Naive B cell (primary cell): ENCODE results near the gene PRRG1. TPM values are rescaled to one million over a fixed set of nuclear protein-coding genes. Genes with fewer than 3 reads are reported as not detected.
A peak's percentile ranks its signal among the peaks of the same experiment; 100 is the strongest.

Experiments used
- ATAC-seq, 2 donors: fragments of 150-1000 bp; cut with Tn5 transposase; 2 replicates each; pipeline ENCODE4 v1.10.0; 2021; ENCODE audit warnings: low read depth in 2 of 2, mild to moderate bottlenecking in 2 of 2, moderate library complexity in 2 of 2
- DNase-seq: peaks from one replicate; pipeline ENCODE4 v3.0.0; 2022
- H3K27ac Mint-ChIP-seq, 6 donors: one replicate each; pipeline ENCODE4 v1.8.0; 2020 to 2022; ENCODE audit warnings: mild to moderate bottlenecking in 6 of 6, mixed read lengths in 6 of 6, moderate library complexity in 5 of 6, inconsistent platforms in 2 of 6
- H3K27me3 Mint-ChIP-seq, 3 donors: one replicate each; pipeline ENCODE4 v1.8.0; 2021 to 2022; ENCODE audit warnings: mixed read lengths in 3 of 3, mild to moderate bottlenecking in 1 of 3
- H3K36me3 Mint-ChIP-seq, 2 donors: one replicate each; pipeline ENCODE4 v1.8.0; 2020 to 2022; ENCODE audit warnings: mixed read lengths in 2 of 2, inconsistent platforms in 1 of 2, mild to moderate bottlenecking in 1 of 2
- H3K4me1 Mint-ChIP-seq, 3 donors: one replicate each; pipeline ENCODE4 v1.8.0; 2020 to 2022; ENCODE audit warnings: mixed read lengths in 3 of 3, inconsistent platforms in 1 of 3, mild to moderate bottlenecking in 1 of 3, moderate library complexity in 1 of 3
- H3K4me3 Mint-ChIP-seq, 8 donors: one replicate each; pipeline ENCODE4 v1.8.0; 2020 to 2022; ENCODE audit warnings: mild to moderate bottlenecking in 8 of 8, mixed read lengths in 8 of 8, moderate library complexity in 8 of 8, inconsistent platforms in 2 of 8
- H3K9me3 Mint-ChIP-seq, 7 donors: one replicate each; pipeline ENCODE4 v1.8.0; 2020 to 2022; ENCODE audit warnings: mixed read lengths in 7 of 7, mild to moderate bottlenecking in 5 of 7, inconsistent platforms in 2 of 7, moderate library complexity in 1 of 7
- polyA plus RNA-seq, 6 donors: library from polyadenylated mRNA; unstranded; fragments of 300-500 nt; fragmentation: Illumina TruSeq; gene quantifications; one replicate each; pipeline ENCODE4 v1.2.3, GENCODE V29; 2021; ENCODE audit warnings: low read depth in 6 of 6

Gene PRRG1
- polyA plus RNA-seq, 6 donors from 2014 or later: not detected

GRCh38 chrX:37348971-37349220, 268 bp upstream of the PRRG1 start:
- ATAC-seq: no peak
- Mint-ChIP-seq H3K36me3 (peaks cover 0 to 7% of the 10 kb centered on the region in 2 donors), H3K9me3 (peaks cover 0 to 18% (median 2%) of the 10 kb centered on the region in 7 donors), H3K4me3 (peak overlapping the region; percentile 29 to 80 (median 66)), H3K27ac (no peak overlapping the region), H3K4me1 (peaks cover 0 to 9% (median 4%) of the 10 kb centered on the region in 3 donors), H3K27me3 (peaks cover 18 to 34% (median 27%) of the 10 kb centered on the region in 3 donors)
- DNase-seq: no peak

GRCh38 chrX:37350034-37350365, 836 bp downstream of the PRRG1 start:
- no peak overlapping the region for H3K27ac Mint-ChIP-seq
- peak overlapping the region in 6 of 8 donors; percentile 26 to 80 (median 60) for H3K4me3 Mint-ChIP-seq
- H3K4me1 Mint-ChIP-seq: peaks cover 0 to 9% (median 4%) of the 10 kb centered on the region in 3 donors
- peaks cover 0 to 18% (median 2%) of the 10 kb centered on the region in 7 donors for H3K9me3 Mint-ChIP-seq
- H3K36me3 Mint-ChIP-seq: peaks cover 0 to 7% of the 10 kb centered on the region in 2 donors
- DNase-seq (no peak), ATAC-seq (no peak)
- H3K27me3 Mint-ChIP-seq: peaks cover 17 to 34% (median 27%) of the 10 kb centered on the region in 3 donors

DNA sequence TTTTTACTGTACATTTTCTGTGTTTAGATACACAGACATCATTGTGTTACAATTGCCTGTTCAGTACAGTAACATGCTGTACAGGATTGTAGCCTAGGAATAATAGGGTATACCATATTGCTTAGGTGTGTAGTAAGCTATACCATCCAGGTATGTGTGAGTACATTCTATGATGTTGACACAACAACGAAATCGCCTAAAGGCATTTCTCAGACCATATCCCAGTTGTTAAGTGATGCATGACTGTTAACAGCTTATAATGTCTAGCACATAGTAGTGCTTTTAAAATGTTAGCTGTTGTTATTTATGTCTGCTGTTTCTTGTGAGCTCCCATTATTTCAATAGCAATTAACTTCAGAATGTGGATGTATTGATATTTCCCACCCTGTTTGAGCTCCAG, 4.5 kb downstream of the PRRG1 start:
- DNase-seq: no peak

DNA sequence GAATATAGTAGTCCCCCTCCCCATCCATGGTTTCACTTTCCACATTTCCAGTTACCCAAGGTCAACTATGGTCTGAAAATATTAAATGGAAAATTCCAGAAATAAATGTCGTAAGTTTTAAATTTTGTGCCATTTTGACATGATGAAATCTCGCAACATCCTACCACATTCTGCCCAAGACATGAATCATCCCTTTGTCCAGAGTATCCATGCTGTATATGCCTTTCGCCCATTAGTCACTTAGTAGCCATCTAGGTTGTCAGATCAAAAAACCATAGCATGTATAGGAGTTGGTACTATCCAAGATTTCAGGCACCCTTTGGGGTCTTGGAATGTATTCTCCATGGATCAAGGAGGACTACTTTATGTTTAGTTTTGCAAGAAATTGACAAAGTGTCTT, 8.3 kb downstream of the PRRG1 start:
- no peaks in the 10 kb centered on the region for H3K4me1 Mint-ChIP-seq
- H3K9me3 Mint-ChIP-seq: peaks cover 0 to 24% (median 14%) of the 10 kb centered on the region in 7 donors
- H3K4me3 Mint-ChIP-seq: no peak overlapping the region
- no peaks in the 10 kb centered on the region for H3K36me3 Mint-ChIP-seq
- H3K27me3 Mint-ChIP-seq: peaks cover 3 to 8% (median 6%) of the 10 kb centered on the region in 3 donors
- DNase-seq (no peak), ATAC-seq (no peak)
- H3K27ac Mint-ChIP-seq: no peak overlapping the region

More for the DNA sequence above, 4.5 kb downstream of the PRRG1 start:
- Mint-ChIP-seq H3K27me3 (peaks cover 3 to 23% (median 14%) of the 10 kb centered on the region in 3 donors), H3K36me3 (peaks cover 0 to 4% of the 10 kb centered on the region in 2 donors), H3K4me1 (peaks cover 0 to 9% (median 2%) of the 10 kb centered on the region in 3 donors), H3K4me3 (no peak overlapping the region), H3K9me3 (peaks cover 0 to 17% (median 9%) of the 10 kb centered on the region in 7 donors), H3K27ac (no peak overlapping the region)
- ATAC-seq: no peak

GRCh38 chrX:37361596-37361995, 12.4 kb downstream of the PRRG1 start:
- ATAC-seq (no peak), DNase-seq (no peak)
- Mint-ChIP-seq H3K9me3 (peaks cover 0 to 30% (median 9%) of the 10 kb centered on the region in 7 donors), H3K27ac (no peak overlapping the region), H3K36me3 (no peaks in the 10 kb centered on the region), H3K27me3 (no peaks in the 10 kb centered on the region), H3K4me1 (no peaks in the 10 kb centered on the region), H3K4me3 (no peak overlapping the region)

GRCh38 chrX:37364666-37365065, 15.5 kb downstream of the PRRG1 start:
- DNase-seq: no peak
- Mint-ChIP-seq H3K9me3 (peaks cover 0 to 34% (median 8%) of the 10 kb centered on the region in 7 donors), H3K4me3 (no peak overlapping the region), H3K27ac (no peak overlapping the region), H3K27me3 (peaks cover 0 to 5% (median 0%) of the 10 kb centered on the region in 3 donors), H3K36me3 (no peaks in the 10 kb centered on the region), H3K4me1 (no peaks in the 10 kb centered on the region)
- no peak for ATAC-seq

- no peaks in the 10 kb centered on the region for H3K36me3 Mint-ChIP-seq
- ATAC-seq (no peak), DNase-seq (no peak)
- no peak overlapping the region for H3K27ac Mint-ChIP-seq
- no peak overlapping the region for H3K4me3 Mint-ChIP-seq
- no peaks in the 10 kb centered on the region for H3K4me1 Mint-ChIP-seq
- peaks cover 0 to 28% (median 4%) of the 10 kb centered on the region in 7 donors for H3K9me3 Mint-ChIP-seq
- peaks cover 0 to 5% (median 0%) of the 10 kb centered on the region in 3 donors for H3K27me3 Mint-ChIP-seq
These were observed 18.8 kb downstream of the PRRG1 start for GRCh38 chrX:37367946-37368345.

- Mint-ChIP-seq H3K27me3 (peaks cover 0 to 8% (median 0%) of the 10 kb centered on the region in 3 donors), H3K9me3 (peaks cover 0 to 20% (median 4%) of the 10 kb centered on the region in 7 donors), H3K4me1 (no peaks in the 10 kb centered on the region), H3K4me3 (no peak overlapping the region), H3K27ac (no peak overlapping the region), H3K36me3 (no peaks in the 10 kb centered on the region)
- ATAC-seq (no peak), DNase-seq (no peak)
These were observed 21.5 kb downstream of the PRRG1 start for GRCh38 chrX:37370499-37371141.

DNA sequence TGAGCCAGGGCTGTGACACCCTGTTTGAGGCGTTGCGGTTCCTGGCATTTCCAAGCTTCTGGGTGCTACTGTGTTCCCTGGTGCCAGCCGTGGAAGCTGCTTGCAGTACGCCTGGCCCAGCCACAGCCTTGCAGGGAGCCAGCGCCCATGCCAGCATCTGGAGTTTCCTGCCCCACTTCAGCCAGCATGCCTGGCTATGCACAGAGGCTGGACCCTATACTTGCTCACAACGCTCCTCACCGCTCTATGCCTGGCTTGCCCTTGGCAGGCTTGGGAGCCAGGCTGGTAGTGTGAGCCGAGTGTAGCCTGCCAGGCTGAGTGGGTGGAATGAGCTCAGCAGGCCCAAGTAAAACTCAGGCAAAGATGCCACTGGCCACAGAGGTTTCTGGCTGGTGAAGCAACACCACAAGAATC, 22.4 kb downstream of the PRRG1 start:
- Mint-ChIP-seq H3K27me3 (peaks cover 0 to 8% (median 0%) of the 10 kb centered on the region in 3 donors), H3K27ac (no peak overlapping the region), H3K36me3 (no peaks in the 10 kb centered on the region), H3K4me3 (no peak overlapping the region), H3K4me1 (no peaks in the 10 kb centered on the region), H3K9me3 (peaks cover 0 to 20% (median 4%) of the 10 kb centered on the region in 7 donors)
- no peak for ATAC-seq
- DNase-seq: no peak

DNA sequence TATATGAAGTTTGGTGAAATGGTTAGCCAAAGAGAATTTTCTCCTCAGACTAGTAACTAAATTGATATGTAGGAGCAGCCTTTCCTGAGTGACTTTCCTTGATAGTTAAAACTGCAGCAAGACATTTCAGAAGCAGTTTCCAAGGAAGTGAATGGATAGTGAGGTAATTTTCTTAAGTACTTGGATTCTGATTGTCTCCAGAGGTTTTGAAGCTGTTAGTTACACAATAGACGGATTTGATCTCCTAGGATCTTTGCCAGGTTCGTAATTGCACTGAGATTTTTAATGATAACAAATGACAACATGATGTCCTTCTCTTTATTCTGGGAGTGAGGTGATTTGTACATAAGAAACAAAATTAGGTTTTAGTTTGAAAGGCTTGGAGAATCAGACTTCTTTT, 29.2 kb downstream of the PRRG1 start:
- no peak for DNase-seq
- no peak overlapping the region for H3K4me3 Mint-ChIP-seq
- ATAC-seq: no peak
- H3K9me3 Mint-ChIP-seq: peaks cover 0 to 3% (median 0%) of the 10 kb centered on the region in 7 donors
- peaks cover 0 to 3% (median 0%) of the 10 kb centered on the region in 3 donors for H3K27me3 Mint-ChIP-seq
- H3K4me1 Mint-ChIP-seq: no peaks in the 10 kb centered on the region
- H3K27ac Mint-ChIP-seq: no peak overlapping the region
- H3K36me3 Mint-ChIP-seq: no peaks in the 10 kb centered on the region

DNA sequence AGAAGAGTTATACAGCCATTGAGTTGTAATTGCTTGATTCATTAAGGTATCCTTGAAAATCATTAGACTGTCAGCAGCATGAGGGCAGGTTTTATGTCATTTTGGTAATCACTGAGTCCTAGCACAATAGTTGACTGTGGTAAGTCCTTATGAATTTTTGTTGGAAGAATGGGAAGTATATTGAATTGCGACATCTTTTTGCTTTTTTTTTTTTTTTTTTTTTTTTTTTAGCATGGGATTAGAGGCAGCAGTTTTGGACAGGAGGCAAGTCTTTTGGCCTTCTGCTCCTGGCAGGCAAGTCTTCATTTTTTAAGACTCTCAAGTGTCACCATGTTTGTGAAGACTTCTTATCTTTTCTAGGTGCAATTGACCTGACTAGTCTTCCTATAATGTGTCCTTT, 29.7 kb downstream of the PRRG1 start:
- no peaks in the 10 kb centered on the region for H3K36me3 Mint-ChIP-seq
- no peaks in the 10 kb centered on the region for H3K4me1 Mint-ChIP-seq
- no peak for DNase-seq
- ATAC-seq: no peak
- H3K27ac Mint-ChIP-seq: no peak overlapping the region
- H3K4me3 Mint-ChIP-seq: no peak overlapping the region
- peaks cover 0 to 3% (median 0%) of the 10 kb centered on the region in 3 donors for H3K27me3 Mint-ChIP-seq
- H3K9me3 Mint-ChIP-seq: peaks cover 0 to 3% (median 0%) of the 10 kb centered on the region in 7 donors

- ATAC-seq: no peak
- Mint-ChIP-seq H3K4me3 (no peak overlapping the region), H3K4me1 (no peaks in the 10 kb centered on the region)
These were observed 31.1 kb downstream of the PRRG1 start for GRCh38 chrX:37380256-37380655.

DNA sequence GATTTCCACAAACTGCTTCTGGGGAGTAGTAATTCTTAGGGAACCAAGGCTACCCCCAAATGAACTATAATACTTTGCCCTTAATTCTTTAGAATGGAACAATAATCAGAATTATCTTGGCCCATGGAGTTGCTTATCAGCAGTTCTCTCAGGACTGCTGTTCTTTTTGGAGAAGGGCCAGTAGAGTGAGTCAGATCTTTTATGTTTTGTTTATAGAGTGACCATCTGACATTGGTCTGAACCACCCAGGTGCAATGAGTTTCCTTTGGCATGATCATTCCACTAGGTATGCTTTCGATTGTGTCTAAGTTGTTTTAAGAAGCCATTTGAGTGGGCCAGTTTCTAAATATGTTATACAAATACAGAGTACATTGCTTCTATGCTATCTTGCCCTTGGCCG, 31.8 kb downstream of the PRRG1 start:
- Mint-ChIP-seq H3K36me3 (no peaks in the 10 kb centered on the region), H3K27ac (no peak overlapping the region), H3K9me3 (peaks cover 0 to 3% (median 0%) of the 10 kb centered on the region in 7 donors), H3K27me3 (no peaks in the 10 kb centered on the region), H3K4me3 (no peak overlapping the region), H3K4me1 (no peaks in the 10 kb centered on the region)
- DNase-seq (no peak), ATAC-seq (no peak)

More at GRCh38 chrX:37380256-37380655, 31.1 kb downstream of the PRRG1 start:
- Mint-ChIP-seq H3K9me3 (peaks cover 0 to 3% (median 0%) of the 10 kb centered on the region in 7 donors), H3K36me3 (no peaks in the 10 kb centered on the region), H3K27ac (no peak overlapping the region), H3K27me3 (no peaks in the 10 kb centered on the region)
- DNase-seq: no peak

DNA sequence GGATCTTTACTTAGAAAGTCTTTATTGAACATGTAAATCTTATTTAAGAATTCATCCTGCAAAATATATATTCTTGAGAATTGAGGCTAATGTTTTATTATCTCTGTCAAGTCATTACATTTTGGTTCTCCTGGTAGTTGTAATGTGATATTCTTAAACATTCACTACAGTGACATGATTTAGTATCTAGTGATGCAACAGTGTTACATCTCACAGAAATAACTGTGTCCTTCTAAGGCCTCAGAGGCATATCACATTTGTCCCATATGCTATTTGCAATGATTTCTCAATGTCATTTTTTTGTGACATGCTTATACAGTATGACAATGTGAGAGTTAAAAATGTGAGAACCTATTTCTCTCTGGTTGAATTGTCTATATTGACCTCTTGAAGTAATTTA, 34.1 kb downstream of the PRRG1 start:
- H3K4me1 Mint-ChIP-seq: no peaks in the 10 kb centered on the region
- no peaks in the 10 kb centered on the region for H3K36me3 Mint-ChIP-seq
- peaks cover 0 to 3% (median 0%) of the 10 kb centered on the region in 7 donors for H3K9me3 Mint-ChIP-seq
- ATAC-seq (no peak), DNase-seq (no peak)
- H3K27me3 Mint-ChIP-seq: no peaks in the 10 kb centered on the region
- no peak overlapping the region for H3K4me3 Mint-ChIP-seq
- no peak overlapping the region for H3K27ac Mint-ChIP-seq
